Heart left ventricle (tissue), 16 donors: ENCODE results near the gene IPO4. TPM values are rescaled to one million over a fixed set of nuclear protein-coding genes. Genes with fewer than 3 reads are reported as not detected.
A peak's percentile ranks its signal among the peaks of the same experiment; 100 is the strongest.

Source experiments
- ATAC-seq, 4 donors: fragments of 200-7000 bp; cut with Tn5 transposase; one replicate each; pipeline ENCODE4 v1.9.1; 2020 to 2022; ENCODE audit warnings: moderate library complexity in 4 of 4, mild to moderate bottlenecking in 3 of 4, moderate number of reproducible peaks in 1 of 4
- DNase-seq, 5 donors: peaks; one replicate each; pipeline ENCODE4 v3.0.0-alpha.2; 2020
- H3K27ac ChIP-seq, 12 donors: fragments of 200-600 bp; sonication (generic) in 4 of 12; one replicate each; pipeline versions ENCODE4 v1.5.0 to v1.8.0; 2016 to 2022; ENCODE audit warnings: mild to moderate bottlenecking in 2 of 12
- H3K27me3 ChIP-seq, 9 donors: fragments of 200-600 bp; sonication (generic) in 2 of 9; one replicate each; pipeline versions ENCODE4 v1.5.1 to v1.8.0; 2016 to 2022; ENCODE audit warnings: mild to moderate bottlenecking in 3 of 9
- H3K36me3 ChIP-seq, 9 donors: fragments of 200-600 bp; sonication (generic) in 2 of 9; one replicate each; pipeline versions ENCODE4 v1.5.0 to v1.8.0; 2018 to 2022; ENCODE audit warnings: mild to moderate bottlenecking in 2 of 9
- H3K4me1 ChIP-seq, 12 donors: fragments of 200-600 bp; sonication (generic) in 4 of 12; one replicate each; pipeline versions ENCODE4 v1.5.0 to v1.8.0; 2016 to 2022; ENCODE audit warnings: mild to moderate bottlenecking in 3 of 12
- H3K4me3 ChIP-seq, 12 donors: fragments of 200-600 bp; sonication (generic) in 4 of 12; one replicate each; pipeline versions ENCODE4 v1.5.0 to v1.8.0; 2017 to 2022; ENCODE audit warnings: mild to moderate bottlenecking in 9 of 12, moderate library complexity in 4 of 12
- H3K9me3 ChIP-seq, 12 donors: fragments of 200-600 bp; sonication (generic) in 4 of 12; one replicate each; pipeline versions ENCODE4 v1.5.0 to v1.8.0; 2016 to 2022; ENCODE audit warnings: mild to moderate bottlenecking in 1 of 12
- CTCF ChIP-seq, 12 donors: fragments of 200-600 bp; sonication (generic) in 4 of 12; IDR thresholded peaks; one replicate each; pipeline versions ENCODE4 v1.5.0 to v1.8.0; 2018 to 2022; ENCODE audit warnings: antibody characterized with exemption in 12 of 12, mild to moderate bottlenecking in 5 of 12
- POLR2A ChIP-seq, 2 donors: fragments of 450-650 bp; IDR thresholded peaks; one replicate each; pipeline ENCODE4 v1.6.1; 2017; ENCODE audit warnings: antibody characterized with exemption in 2 of 2, mild to moderate bottlenecking in 2 of 2, moderate library complexity in 2 of 2
- WGBS, 4 donors: extraction: QIAGEN DNeasy Blood & Tissue Kit in 2 of 4; methylation state at CpG; one replicate each; pipeline versions ENCODE4 v1.1.5 to v1.1.7; 2013 to 2018; 5-methylcytosine and 5-hydroxymethylcytosine counted together
- intact Hi-C, 10 donors: fragments of 100-400 bp; cut with DNase I; formaldehyde crosslinking; loops; one replicate each; pipeline versions ENCODE4 v1.11.1 to v1.14.2; 2022
- polyA plus RNA-seq, 2 donors: library from polyadenylated mRNA; stranded (reverse); fragments of 200-250 nt; gene quantifications; one replicate each; pipeline ENCODE4 v1.2.3, GENCODE V29; 2013
- total RNA-seq, 9 donors: library from RNA; depleted of rRNA in 2 of 9; stranded (reverse); fragments of >200 nt in 2 of 9; fragmentation: NEBNext Ultra II Directional in 3 of 9; extraction: Animal tissue kit (Norgen Biotek cat#: 25700) in 3 of 9; gene quantifications; one replicate each; pipeline versions ENCODE4 v1.1.0 to v1.2.4, GENCODE V29; 2016 to 2023
- donor health status: ischemic (EF 13 %, LVEDD 7.1; RV severe dilation, severe dysfunction).
- donor health status: healthy with polysubstance abuse.
- donor health status: DM: no; HTN: yes; CAD: no.
- donor health status: DM: no; HTN: no; CAD: no.
- donor health status: ischemic (EF 25% LVEDD 6.9; RV normal size, moderate dysfunction).
- donor health status: ischemic (EF 25% LVEDD 5.7; RV mildly dilated, moderate dysfunction).
- donor health status: healthy.
- donor health status: DM: yes; HTN: yes; CAD: no.
- donor health status: ischemic (EF 35%, LVEDD 5.7; RV mildly dilated, moderate dysfunction).
- donor health status: nonischemic (EF 11% LVEDD 7.7; RV severe dilation, severe dysfunction).
- donor health status: DM: yes; HTN: yes; CAD: no.
- donor health status: PGD.
- donor health status: ischemic (EF 29% LVEDD 5.4; RV normal size, mild dysfunction).
- donor health status: nonischemic (EF 23%, LVEDD 6.1; RV moderate dilation, normal function).

Gene IPO4
- total and polyA plus RNA-seq, 11 donors = 1.8 to 40.0 (median 17.2) TPM

- DNase-seq = no peak
- Histone ChIP-seq H3K4me3 (no peak overlapping the region), H3K27ac (no peak overlapping the region), H3K9me3 (no peaks in the 10 kb centered on the region), H3K36me3 (peaks cover 0 to 50% (median 37%) of the 10 kb centered on the region in 9 donors), H3K4me1 (peaks cover 2 to 37% (median 25%) of the 10 kb centered on the region in 12 donors), H3K27me3 (no peaks in the 10 kb centered on the region)
- no peak for TF ChIP-seq POLR2A (IDR thresholded peaks at IDR 0.05)
- no peak for TF ChIP-seq CTCF (IDR thresholded peaks at IDR 0.05)
- intact Hi-C loops = no loop called here
- 89 to 93% (median 92%) methylated on average over 7 to 10 of the region's 10 CpGs for WGBS, 4 donors
- no peak for ATAC-seq
These were observed 1.8 kb upstream of the IPO4 start for GRCh38 chr14:24190416-24190815.

GRCh38 chr14:24189460-24189859 lies 844 bp upstream of the IPO4 start:
- Histone ChIP-seq H3K27ac (peak overlapping the region in 6 of 12 donors; percentile 41 to 80 (median 68)), H3K9me3 (no peaks in the 10 kb centered on the region), H3K27me3 (no peaks in the 10 kb centered on the region), H3K36me3 (peaks cover 0 to 60% (median 46%) of the 10 kb centered on the region in 9 donors), H3K4me3 (no peak overlapping the region), H3K4me1 (peaks cover under 1 to 31% (median 20%) of the 10 kb centered on the region in 12 donors)
- 88 to 95% (median 95%) methylated on average over 9 of the region's 9 CpGs for WGBS, 4 donors
- no peak for DNase-seq
- no peak for ATAC-seq
- intact Hi-C loops = loop anchor here in 1 of 10 donors (2.0 kb wide), 1 partner anchor 75 kb away; the partner anchor contains the start of genes DCAF11 and NRL
- TF ChIP-seq CTCF (IDR thresholded peaks at IDR 0.05) (no peak), POLR2A (IDR thresholded peaks at IDR 0.05) (no peak)

GRCh38 chr14:24189059-24189375 lies 401 bp upstream of the IPO4 start:
- H3K36me3 ChIP-seq = peaks cover 0 to 64% (median 50%) of the 10 kb centered on the region in 9 donors
- H3K27ac ChIP-seq = peak overlapping the region in 11 of 12 donors; percentile 11 to 80 (median 66)
- peak overlapping the region in 9 of 12 donors; percentile 66 to 83 (median 71) for H3K4me3 ChIP-seq
- no peaks in the 10 kb centered on the region for H3K9me3 ChIP-seq
- H3K4me1 ChIP-seq = peaks cover 0 to 26% (median 15%) of the 10 kb centered on the region in 12 donors
- no peak for ATAC-seq
- intact Hi-C loops = loop anchor here in 1 of 10 donors (2.0 kb wide), 1 partner anchor 74 kb away; the partner anchor contains the start of genes DCAF11 and NRL
- no peaks in the 10 kb centered on the region for H3K27me3 ChIP-seq
- 2 to 5% (median 2%) methylated on average over 3 of the region's 3 CpGs for WGBS, 4 donors
- DNase-seq = no peak
- TF ChIP-seq POLR2A (IDR thresholded peaks at IDR 0.05) (no peak), CTCF (IDR thresholded peaks at IDR 0.05) (no peak)

- Histone ChIP-seq H3K4me3 (peak overlapping the region in 7 of 12 donors; percentile 66 to 83 (median 72)), H3K9me3 (no peaks in the 10 kb centered on the region), H3K4me1 (peaks cover 0 to 24% (median 14%) of the 10 kb centered on the region in 12 donors), H3K27ac (no peak overlapping the region), H3K36me3 (peaks cover 4 to 71% (median 57%) of the 10 kb centered on the region in 9 donors), H3K27me3 (no peaks in the 10 kb centered on the region)
- no peak for DNase-seq
- no peak for ATAC-seq
- intact Hi-C loops = no loop called here
- WGBS, 4 donors = 79 to 88% (median 85%) methylated on average over 2 of the region's 2 CpGs
- TF ChIP-seq POLR2A (IDR thresholded peaks at IDR 0.05) (no peak), CTCF (IDR thresholded peaks at IDR 0.05) (no peak)
These were observed 1.1 kb downstream of the IPO4 start for GRCh38 chr14:24187539-24187915.
